Hepatocyte (in vitro differentiated cells): ENCODE data around the gene CDK16.

Source experiments
- EZH2 ChIP-seq: fragments of 200-600 bp; sonication (generic); IDR thresholded peaks from 2 replicates; pipeline ENCODE4 v1.6.1; 2016; ENCODE audit warnings: antibody characterized with exemption, mild to moderate bottlenecking, borderline replicate concordance
- EZH2phosphoT487 ChIP-seq: fragments of 200-600 bp; sonication (generic); IDR thresholded peaks from one replicate; pipeline ENCODE4 v1.6.1; 2018; ENCODE audit warnings: antibody characterized with exemption, mild to moderate bottlenecking, low read depth, moderate library complexity; ENCODE audit not compliant: unreplicated experiment, severe bottlenecking
- TF ChIP-seq, protein P1 (sequence below): fragments of 200-600 bp; sonication (generic); IDR thresholded peaks from 2 replicates; pipeline ENCODE4 v1.5.1; 2016; ENCODE audit warnings: antibody characterized with exemption, mild to moderate bottlenecking; ENCODE audit not compliant: poor library complexity

- no peak for TF ChIP-seq EZH2
- TF ChIP-seq, protein P1, sequence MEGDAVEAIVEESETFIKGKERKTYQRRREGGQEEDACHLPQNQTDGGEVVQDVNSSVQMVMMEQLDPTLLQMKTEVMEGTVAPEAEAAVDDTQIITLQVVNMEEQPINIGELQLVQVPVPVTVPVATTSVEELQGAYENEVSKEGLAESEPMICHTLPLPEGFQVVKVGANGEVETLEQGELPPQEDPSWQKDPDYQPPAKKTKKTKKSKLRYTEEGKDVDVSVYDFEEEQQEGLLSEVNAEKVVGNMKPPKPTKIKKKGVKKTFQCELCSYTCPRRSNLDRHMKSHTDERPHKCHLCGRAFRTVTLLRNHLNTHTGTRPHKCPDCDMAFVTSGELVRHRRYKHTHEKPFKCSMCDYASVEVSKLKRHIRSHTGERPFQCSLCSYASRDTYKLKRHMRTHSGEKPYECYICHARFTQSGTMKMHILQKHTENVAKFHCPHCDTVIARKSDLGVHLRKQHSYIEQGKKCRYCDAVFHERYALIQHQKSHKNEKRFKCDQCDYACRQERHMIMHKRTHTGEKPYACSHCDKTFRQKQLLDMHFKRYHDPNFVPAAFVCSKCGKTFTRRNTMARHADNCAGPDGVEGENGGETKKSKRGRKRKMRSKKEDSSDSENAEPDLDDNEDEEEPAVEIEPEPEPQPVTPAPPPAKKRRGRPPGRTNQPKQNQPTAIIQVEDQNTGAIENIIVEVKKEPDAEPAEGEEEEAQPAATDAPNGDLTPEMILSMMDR: no peak
- no peak for TF ChIP-seq EZH2phosphoT487
Measured at GRCh38 chrX:47232197-47232802, 13.8 kb downstream of the CDK16 start.
